ENCODE measurements around the gene MOCOS. TPM values are rescaled to one million over a fixed set of nuclear protein-coding genes. Genes with fewer than 3 reads are reported as not detected.

The MOCOS gene
- total RNA-seq, 1 experiment from 2014 or later = 4.2 TPM

DNA sequence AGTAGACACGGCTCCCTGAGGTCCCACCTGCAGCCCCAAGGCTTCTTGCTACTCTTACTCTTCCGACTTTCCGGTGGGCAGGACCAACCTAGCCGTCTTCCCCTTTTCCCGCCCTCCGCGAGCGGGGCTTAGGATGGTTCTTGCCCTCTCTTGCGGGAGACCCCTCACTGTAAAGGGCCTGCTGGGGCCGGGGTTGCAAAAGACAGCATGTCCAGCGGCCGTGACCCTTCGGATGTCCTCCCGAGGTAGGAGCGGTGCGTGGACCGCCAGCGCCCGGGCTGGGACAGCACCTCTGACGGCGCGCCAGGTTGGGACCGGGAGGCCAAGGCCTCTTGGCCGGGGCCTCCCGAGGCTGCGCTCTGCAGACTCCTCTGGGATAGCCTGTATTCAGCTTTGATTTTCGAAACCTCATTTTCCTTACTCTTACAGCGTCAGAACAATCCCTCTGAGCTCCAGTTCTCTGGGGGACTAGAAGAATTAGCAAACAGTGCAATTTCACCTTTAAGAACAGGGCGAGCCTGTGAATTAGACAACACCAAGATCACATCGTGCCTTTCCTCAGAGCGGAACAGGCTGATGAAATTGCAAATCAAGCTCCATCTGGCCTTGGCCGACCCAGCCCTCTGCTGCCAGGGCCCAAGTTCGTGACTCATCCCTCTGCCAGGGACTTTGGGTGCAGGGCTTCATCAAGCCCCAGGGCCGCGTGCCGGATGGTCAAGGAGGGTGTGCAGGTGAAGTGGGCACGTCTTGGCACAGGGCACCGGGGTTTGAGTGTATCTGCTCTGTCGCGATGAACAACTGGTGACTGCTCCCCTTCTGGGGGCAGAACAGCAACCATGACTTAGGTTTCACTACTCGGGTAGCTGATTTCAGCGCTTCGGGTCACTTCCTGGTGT is 777 bp downstream of the MOCOS start:
- H3K27me3 Mint-ChIP-seq (ENCODE audit: low read depth) = peaks cover 51% of the 10 kb centered on the region
- POLR2A ChIA-PET = interaction anchor here (0.6 to 2.1 kb wide), 6 partner anchors 9 to 216 kb away, joined by 3 to 8 read pairs (median 5); partner anchors contain the start of genes ELP2, FHOD3, RMP24 and SLC39A6
- peak overlapping the region; percentile 80 for H3K4me3 Mint-ChIP-seq
- CTCF ChIA-PET = interaction anchor here (0.8 to 4.6 kb wide), 12 partner anchors 8 to 238 kb away, joined by 3 to 29 read pairs (median 5); no protein-coding TSS in a partner anchor
- H3K36me3 Mint-ChIP-seq = peaks cover 5% of the 10 kb centered on the region; the same call in 1 of the 2 replicates
- DNase-seq (ENCODE audit: low spot score) (peak; percentile 50), ATAC-seq (peak; percentile 25)
- no peaks in the 10 kb centered on the region for H3K9me3 Mint-ChIP-seq
- TF ChIP-seq ZNF416 (CRISPR knock-in tag; IDR thresholded peaks at IDR 0.05) (no peak), CREB1 (CRISPR knock-in tag; IDR thresholded peaks at IDR 0.05) (no peak), NFYB (CRISPR knock-in tag; conservative IDR thresholded peaks at IDR 0.05; ENCODE audit: low read depth) (no peak), FOXP1 (CRISPR knock-in tag; IDR thresholded peaks at IDR 0.05; ENCODE audit: borderline replicate concordance) (0 out of 2 replicates have a peak, but pooled peaks have one; percentile 68), TCF7 (CRISPR knock-in tag; IDR thresholded peaks at IDR 0.05; ENCODE audit: low read depth) (peak; percentile 78; the same call in 1 of the 2 replicates), FOXK1 (CRISPR knock-in tag; IDR thresholded peaks at IDR 0.05) (peak; percentile 58; the same call in 1 of the 2 replicates), SP1 (CRISPR knock-in tag; conservative IDR thresholded peaks at IDR 0.05) (0 out of 2 replicates have a peak, but pooled peaks have one; percentile 15), MYBL2 (CRISPR knock-in tag; IDR thresholded peaks at IDR 0.05) (peak; percentile 64; the same call in 1 of the 2 replicates), NFE2L1 (CRISPR knock-in tag; IDR thresholded peaks at IDR 0.05) (no peak), ETV6 (CRISPR knock-in tag; IDR thresholded peaks at IDR 0.05) (no peak), GABPB1 (CRISPR knock-in tag; IDR thresholded peaks at IDR 0.05) (peak; percentile 95)
- TF ChIP-seq, protein P1, sequence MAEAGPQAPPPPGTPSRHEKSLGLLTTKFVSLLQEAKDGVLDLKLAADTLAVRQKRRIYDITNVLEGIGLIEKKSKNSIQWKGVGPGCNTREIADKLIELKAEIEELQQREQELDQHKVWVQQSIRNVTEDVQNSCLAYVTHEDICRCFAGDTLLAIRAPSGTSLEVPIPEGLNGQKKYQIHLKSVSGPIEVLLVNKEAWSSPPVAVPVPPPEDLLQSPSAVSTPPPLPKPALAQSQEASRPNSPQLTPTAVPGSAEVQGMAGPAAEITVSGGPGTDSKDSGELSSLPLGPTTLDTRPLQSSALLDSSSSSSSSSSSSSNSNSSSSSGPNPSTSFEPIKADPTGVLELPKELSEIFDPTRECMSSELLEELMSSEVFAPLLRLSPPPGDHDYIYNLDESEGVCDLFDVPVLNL (CRISPR knock-in tag; IDR thresholded peaks at IDR 0.05; ENCODE audit: borderline replicate concordance, low read depth) = 0 out of 2 replicates have a peak, but pooled peaks have one; percentile 61
- TF ChIP-seq, protein P2, sequence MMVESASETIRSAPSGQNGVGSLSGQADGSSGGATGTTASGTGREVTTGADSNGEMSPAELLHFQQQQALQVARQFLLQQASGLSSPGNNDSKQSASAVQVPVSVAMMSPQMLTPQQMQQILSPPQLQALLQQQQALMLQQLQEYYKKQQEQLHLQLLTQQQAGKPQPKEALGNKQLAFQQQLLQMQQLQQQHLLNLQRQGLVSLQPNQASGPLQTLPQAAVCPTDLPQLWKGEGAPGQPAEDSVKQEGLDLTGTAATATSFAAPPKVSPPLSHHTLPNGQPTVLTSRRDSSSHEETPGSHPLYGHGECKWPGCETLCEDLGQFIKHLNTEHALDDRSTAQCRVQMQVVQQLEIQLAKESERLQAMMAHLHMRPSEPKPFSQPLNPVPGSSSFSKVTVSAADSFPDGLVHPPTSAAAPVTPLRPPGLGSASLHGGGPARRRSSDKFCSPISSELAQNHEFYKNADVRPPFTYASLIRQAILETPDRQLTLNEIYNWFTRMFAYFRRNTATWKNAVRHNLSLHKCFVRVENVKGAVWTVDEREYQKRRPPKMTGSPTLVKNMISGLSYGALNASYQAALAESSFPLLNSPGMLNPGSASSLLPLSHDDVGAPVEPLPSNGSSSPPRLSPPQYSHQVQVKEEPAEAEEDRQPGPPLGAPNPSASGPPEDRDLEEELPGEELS (CRISPR knock-in tag; IDR thresholded peaks at IDR 0.05) = 0 out of 2 replicates have a peak, but pooled peaks have one; percentile 31
- TF ChIP-seq, protein P3, sequence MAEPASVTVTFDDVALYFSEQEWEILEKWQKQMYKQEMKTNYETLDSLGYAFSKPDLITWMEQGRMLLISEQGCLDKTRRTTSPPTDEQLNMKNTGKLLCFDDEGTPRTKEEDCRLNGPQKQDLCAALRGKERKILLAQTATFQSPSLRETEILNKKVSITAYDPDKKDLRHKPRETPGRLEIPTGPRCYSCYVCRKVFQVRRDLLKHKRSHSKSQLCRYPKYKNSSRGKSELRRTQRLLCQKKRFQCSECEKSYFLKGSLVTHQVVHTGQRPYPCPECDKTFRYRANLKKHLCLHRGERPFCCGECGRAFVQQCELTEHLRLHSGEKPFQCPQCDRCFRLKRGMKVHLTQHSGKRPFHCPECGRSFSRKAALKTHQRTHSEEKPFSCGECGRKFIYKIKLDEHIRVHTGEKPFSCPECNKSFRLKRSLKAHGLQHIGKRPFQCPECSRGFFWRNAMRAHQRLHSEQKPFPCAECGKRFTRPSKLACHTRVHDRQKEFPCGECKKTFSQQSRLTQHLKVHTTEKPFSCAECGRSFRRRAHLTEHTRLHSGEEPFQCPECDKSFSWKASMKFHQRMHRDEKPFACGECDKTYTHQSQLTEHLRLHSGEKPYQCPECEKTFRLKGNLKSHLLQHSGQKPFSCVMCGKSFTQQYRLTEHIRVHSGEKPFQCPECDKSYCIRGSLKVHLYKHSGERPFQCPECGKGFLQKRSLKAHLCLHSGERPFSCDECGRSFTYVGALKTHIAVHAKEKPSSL (CRISPR knock-in tag; conservative IDR thresholded peaks at IDR 0.05) = no peak
- TF ChIP-seq, protein P4, sequence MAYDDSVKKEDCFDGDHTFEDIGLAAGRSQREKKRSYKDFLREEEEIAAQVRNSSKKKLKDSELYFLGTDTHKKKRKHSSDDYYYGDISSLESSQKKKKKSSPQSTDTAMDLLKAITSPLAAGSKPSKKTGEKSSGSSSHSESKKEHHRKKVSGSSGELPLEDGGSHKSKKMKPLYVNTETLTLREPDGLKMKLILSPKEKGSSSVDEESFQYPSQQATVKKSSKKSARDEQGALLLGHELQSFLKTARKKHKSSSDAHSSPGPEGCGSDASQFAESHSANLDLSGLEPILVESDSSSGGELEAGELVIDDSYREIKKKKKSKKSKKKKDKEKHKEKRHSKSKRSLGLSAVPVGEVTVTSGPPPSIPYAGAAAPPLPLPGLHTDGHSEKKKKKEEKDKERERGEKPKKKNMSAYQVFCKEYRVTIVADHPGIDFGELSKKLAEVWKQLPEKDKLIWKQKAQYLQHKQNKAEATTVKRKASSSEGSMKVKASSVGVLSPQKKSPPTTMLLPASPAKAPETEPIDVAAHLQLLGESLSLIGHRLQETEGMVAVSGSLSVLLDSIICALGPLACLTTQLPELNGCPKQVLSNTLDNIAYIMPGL (CRISPR knock-in tag; IDR thresholded peaks at IDR 0.05) = 0 out of 2 replicates have a peak, but pooled peaks have one; percentile 12
- TF ChIP-seq, protein P5, sequence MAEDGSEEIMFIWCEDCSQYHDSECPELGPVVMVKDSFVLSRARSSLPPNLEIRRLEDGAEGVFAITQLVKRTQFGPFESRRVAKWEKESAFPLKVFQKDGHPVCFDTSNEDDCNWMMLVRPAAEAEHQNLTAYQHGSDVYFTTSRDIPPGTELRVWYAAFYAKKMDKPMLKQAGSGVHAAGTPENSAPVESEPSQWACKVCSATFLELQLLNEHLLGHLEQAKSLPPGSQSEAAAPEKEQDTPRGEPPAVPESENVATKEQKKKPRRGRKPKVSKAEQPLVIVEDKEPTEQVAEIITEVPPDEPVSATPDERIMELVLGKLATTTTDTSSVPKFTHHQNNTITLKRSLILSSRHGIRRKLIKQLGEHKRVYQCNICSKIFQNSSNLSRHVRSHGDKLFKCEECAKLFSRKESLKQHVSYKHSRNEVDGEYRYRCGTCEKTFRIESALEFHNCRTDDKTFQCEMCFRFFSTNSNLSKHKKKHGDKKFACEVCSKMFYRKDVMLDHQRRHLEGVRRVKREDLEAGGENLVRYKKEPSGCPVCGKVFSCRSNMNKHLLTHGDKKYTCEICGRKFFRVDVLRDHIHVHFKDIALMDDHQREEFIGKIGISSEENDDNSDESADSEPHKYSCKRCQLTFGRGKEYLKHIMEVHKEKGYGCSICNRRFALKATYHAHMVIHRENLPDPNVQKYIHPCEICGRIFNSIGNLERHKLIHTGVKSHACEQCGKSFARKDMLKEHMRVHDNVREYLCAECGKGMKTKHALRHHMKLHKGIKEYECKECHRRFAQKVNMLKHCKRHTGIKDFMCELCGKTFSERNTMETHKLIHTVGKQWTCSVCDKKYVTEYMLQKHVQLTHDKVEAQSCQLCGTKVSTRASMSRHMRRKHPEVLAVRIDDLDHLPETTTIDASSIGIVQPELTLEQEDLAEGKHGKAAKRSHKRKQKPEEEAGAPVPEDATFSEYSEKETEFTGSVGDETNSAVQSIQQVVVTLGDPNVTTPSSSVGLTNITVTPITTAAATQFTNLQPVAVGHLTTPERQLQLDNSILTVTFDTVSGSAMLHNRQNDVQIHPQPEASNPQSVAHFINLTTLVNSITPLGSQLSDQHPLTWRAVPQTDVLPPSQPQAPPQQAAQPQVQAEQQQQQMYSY (CRISPR knock-in tag; IDR thresholded peaks at IDR 0.05) = no peak
- TF ChIP-seq, protein P6, sequence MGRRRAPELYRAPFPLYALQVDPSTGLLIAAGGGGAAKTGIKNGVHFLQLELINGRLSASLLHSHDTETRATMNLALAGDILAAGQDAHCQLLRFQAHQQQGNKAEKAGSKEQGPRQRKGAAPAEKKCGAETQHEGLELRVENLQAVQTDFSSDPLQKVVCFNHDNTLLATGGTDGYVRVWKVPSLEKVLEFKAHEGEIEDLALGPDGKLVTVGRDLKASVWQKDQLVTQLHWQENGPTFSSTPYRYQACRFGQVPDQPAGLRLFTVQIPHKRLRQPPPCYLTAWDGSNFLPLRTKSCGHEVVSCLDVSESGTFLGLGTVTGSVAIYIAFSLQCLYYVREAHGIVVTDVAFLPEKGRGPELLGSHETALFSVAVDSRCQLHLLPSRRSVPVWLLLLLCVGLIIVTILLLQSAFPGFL (CRISPR knock-in tag; IDR thresholded peaks at IDR 0.05; ENCODE audit: borderline replicate concordance) = no peak
- TF ChIP-seq, protein P7, sequence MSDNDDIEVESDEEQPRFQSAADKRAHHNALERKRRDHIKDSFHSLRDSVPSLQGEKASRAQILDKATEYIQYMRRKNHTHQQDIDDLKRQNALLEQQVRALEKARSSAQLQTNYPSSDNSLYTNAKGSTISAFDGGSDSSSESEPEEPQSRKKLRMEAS (CRISPR knock-in tag; IDR thresholded peaks at IDR 0.05) = peak; percentile 58; the same call in 1 of the 2 replicates
- peaks cover 23% of the 10 kb centered on the region for H3K4me1 Mint-ChIP-seq
- peak overlapping the region; percentile 74; the same call in 1 of the 2 replicates for H3K27ac Mint-ChIP-seq
